Left lobe of liver (tissue), 2 donors: ENCODE results near the gene KIAA2012. TPM values are rescaled to one million over a fixed set of nuclear protein-coding genes. Genes with fewer than 3 reads are reported as not detected.

Experiments
- ATAC-seq: fragments of 200-7000 bp; cut with Tn5 transposase; one replicate; pipeline ENCODE4 v1.9.1; 2020; ENCODE audit warnings: mild to moderate bottlenecking, moderate library complexity
- DNase-seq: peaks from one replicate; pipeline ENCODE4 v3.0.0-alpha.2; 2020; ENCODE audit warnings: low spot score
- total RNA-seq: library from RNA; stranded (reverse); gene quantifications from one replicate; pipeline ENCODE4 v1.2.1, GENCODE V29; 2021
- donor health status: DM: no; HTN: no; CAD: no; lungs with moderate emphysema.
- donor health status: DM: no; HTN: yes; CAD: no.

Gene KIAA2012
- total RNA-seq, 1 donor from 2014 or later: 0.30 TPM

DNA sequence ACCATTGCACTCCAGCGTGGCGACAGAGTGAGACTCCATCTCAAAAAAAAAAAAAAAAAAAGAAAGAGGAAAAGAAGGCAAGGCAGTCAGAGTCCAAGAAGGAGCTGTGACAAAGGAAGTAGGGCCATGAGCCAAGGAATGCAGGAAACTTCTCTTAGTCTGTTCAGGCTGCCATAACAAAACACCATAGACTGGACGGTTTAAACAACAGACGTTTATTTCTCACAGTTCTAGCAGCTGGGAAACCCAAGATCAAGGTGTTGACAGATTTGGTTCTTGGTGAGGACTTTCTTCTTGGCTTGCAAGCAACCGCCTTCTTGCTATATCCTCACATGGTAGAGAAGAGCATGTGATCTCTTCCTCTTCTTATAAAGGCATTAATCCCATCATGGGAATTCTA is 178.4 kb downstream of the KIAA2012 start:
- DNase-seq (no peak), ATAC-seq (no peak)

Other genes with a start within 250 kb of the KIAA2012 start
- 0.75 TPM for gene FZD7, start 39.4 kb upstream of the KIAA2012 start, total RNA-seq
- 46.4 TPM for gene SUMO1, start 165.3 kb downstream of the KIAA2012 start, total RNA-seq
- 18.8 TPM for gene NOP58, start 192.5 kb downstream of the KIAA2012 start, total RNA-seq